GM23338 (cell line): ENCODE results near the gene FASN. TPM values are rescaled to one million over a fixed set of nuclear protein-coding genes. Genes with fewer than 3 reads are reported as not detected.

ENCODE experiments used
- ATAC-seq: fragments of 200-7000 bp; cut with Tn5 transposase; 3 replicates; pipeline ENCODE4 v1.9.1; 2020
- DNase-seq: peaks from one replicate; pipeline ENCODE4 v3.0.0-alpha.2; 2015; ENCODE audit warnings: low spot score
- H2AFZ ChIP-seq: fragments of 200-600 bp; sonication (generic); 2 replicates; pipeline ENCODE4 v1.8.0; 2016; ENCODE audit warnings: antibody characterized with exemption, mild to moderate bottlenecking, moderate library complexity
- H3F3A ChIP-seq: fragments of 200-600 bp; sonication (generic); replicated peaks from 2 replicates; pipeline ENCODE4 v1.8.0; 2017; ENCODE audit warnings: antibody characterized with exemption, mixed run types, low read depth
- H3K27ac ChIP-seq: fragments of 200-600 bp; sonication (generic); 2 replicates; pipeline ENCODE4 v1.6.1; 2016; ENCODE audit warnings: low read depth
- H3K27me3 ChIP-seq: fragments of 200-600 bp; sonication (generic); 2 replicates; pipeline ENCODE4 v1.8.0; 2016; ENCODE audit warnings: mild to moderate bottlenecking, mixed run types, moderate library complexity; ENCODE audit not compliant: insufficient read depth
- H3K36me3 ChIP-seq: fragments of 200-600 bp; sonication (generic); 2 replicates; pipeline ENCODE4 v1.8.0; 2016; ENCODE audit warnings: mild to moderate bottlenecking; ENCODE audit not compliant: insufficient read depth
- H3K4me1 ChIP-seq: fragments of 200-600 bp; sonication (generic); 2 replicates; pipeline ENCODE4 v1.8.0; 2016; ENCODE audit warnings: mild to moderate bottlenecking, moderate library complexity; ENCODE audit not compliant: insufficient read depth
- H3K4me2 ChIP-seq: fragments of 200-600 bp; sonication (generic); 2 replicates; pipeline ENCODE4 v1.7.1; 2017; ENCODE audit warnings: mixed run types
- H3K4me3 ChIP-seq: fragments of 200-600 bp; sonication (generic); 2 replicates; pipeline ENCODE4 v1.6.1; 2016; ENCODE audit warnings: mixed run types
- H3K79me2 ChIP-seq: fragments of 200-600 bp; sonication (generic); replicated peaks from 2 replicates; pipeline ENCODE4 v1.8.0; 2017; ENCODE audit warnings: mild to moderate bottlenecking; ENCODE audit not compliant: insufficient read depth
- H3K9me2 ChIP-seq: fragments of 200-600 bp; sonication (generic); 2 replicates; pipeline ENCODE4 v1.8.0; 2017; ENCODE audit not compliant: insufficient read depth
- H4K20me1 ChIP-seq: fragments of 200-600 bp; sonication (generic); replicated peaks from 2 replicates; pipeline ENCODE4 v1.8.0; 2017; ENCODE audit warnings: mild to moderate bottlenecking; ENCODE audit not compliant: insufficient read depth
- H3K27ac Mint-ChIP-seq: 2 replicates; pipeline ENCODE4 v1.8.0; 2020; ENCODE audit warnings: inconsistent platforms, mild to moderate bottlenecking, moderate library complexity, mixed read lengths
- H3K27me3 Mint-ChIP-seq: 3 replicates; pipeline ENCODE4 v1.8.0; 2022; ENCODE audit warnings: low read depth, mild to moderate bottlenecking, moderate library complexity, mixed read lengths, inconsistent platforms; ENCODE audit not compliant: insufficient read depth, poor library complexity
- H3K36me3 Mint-ChIP-seq: 3 replicates; pipeline ENCODE4 v1.8.0; 2021; ENCODE audit warnings: low read depth, mild to moderate bottlenecking, inconsistent platforms, moderate library complexity, mixed read lengths
- H3K4me1 Mint-ChIP-seq: 3 replicates; pipeline ENCODE4 v1.8.0; 2020; ENCODE audit warnings: mild to moderate bottlenecking, inconsistent platforms, mixed read lengths
- H3K4me3 Mint-ChIP-seq: 3 replicates; pipeline ENCODE4 v1.8.0; 2021; ENCODE audit warnings: moderate library complexity, mild to moderate bottlenecking, inconsistent platforms, mixed read lengths
- H3K9me3 Mint-ChIP-seq: 3 replicates; pipeline ENCODE4 v1.8.0; 2020; ENCODE audit warnings: moderate library complexity, mild to moderate bottlenecking, inconsistent platforms, mixed read lengths
- CREB1 ChIP-seq: fragments of 250-450 bp; sonication (Bioruptor Pico); IDR thresholded peaks from 2 replicates; pipeline ENCODE4 v1.5.0; 2020; ENCODE audit warnings: low read depth, mild to moderate bottlenecking, moderate library complexity
- CTCF ChIP-seq, 2 experiments: fragments of 200-600 bp in 1 of 2; sonication (generic) in 1 of 2; conservative IDR thresholded peaks; 2 replicates each; pipeline versions ENCODE4 v1.5.1 to v1.6.1; 2016 to 2017; ENCODE audit warnings: antibody characterized with exemption in 2 of 2, low read depth in 2 of 2, mild to moderate bottlenecking in 2 of 2, moderate library complexity in 1 of 2
- ETS1 ChIP-seq: IDR thresholded peaks from 2 replicates; pipeline ENCODE4 v1.6.1; 2016; ENCODE audit warnings: antibody characterized with exemption
- EZH2 ChIP-seq: fragments of 200-600 bp; sonication (generic); IDR thresholded peaks from one replicate; pipeline ENCODE4 v1.8.0; 2017; ENCODE audit warnings: antibody characterized with exemption, mild to moderate bottlenecking, low read depth; ENCODE audit not compliant: unreplicated experiment
- EZH2phosphoT487 ChIP-seq: fragments of 200-600 bp; sonication (generic); IDR thresholded peaks from one replicate; pipeline ENCODE4 v1.8.1; 2018; ENCODE audit warnings: antibody characterized with exemption; ENCODE audit not compliant: unreplicated experiment
- JUNB ChIP-seq: IDR thresholded peaks from one replicate; pipeline ENCODE4 v1.6.1; 2016; ENCODE audit warnings: antibody characterized with exemption; ENCODE audit not compliant: unreplicated experiment
- NANOG ChIP-seq: IDR thresholded peaks from 2 replicates; pipeline ENCODE4 v1.6.1; 2016; ENCODE audit warnings: antibody characterized with exemption, borderline replicate concordance
- POLR2AphosphoS5 ChIP-seq: IDR thresholded peaks from 2 replicates; pipeline ENCODE4 v1.6.1; 2016; ENCODE audit warnings: antibody characterized with exemption, low read depth
- REST ChIP-seq: IDR thresholded peaks from one replicate; pipeline ENCODE4 v1.6.1; 2018; ENCODE audit warnings: antibody characterized with exemption; ENCODE audit not compliant: unreplicated experiment
- STAT1 ChIP-seq: IDR thresholded peaks from one replicate; pipeline ENCODE4 v1.6.1; 2016; ENCODE audit warnings: antibody characterized with exemption; ENCODE audit not compliant: unreplicated experiment
- ZNF114 ChIP-seq: fragments of 250-450 bp; sonication (Bioruptor Pico); IDR thresholded peaks from 2 replicates; pipeline ENCODE4 v1.5.0; 2020; ENCODE audit warnings: mild to moderate bottlenecking, moderate library complexity
- ZNF331 ChIP-seq: fragments of 250-450 bp; sonication (Bioruptor Pico); IDR thresholded peaks from 2 replicates; pipeline ENCODE4 v1.5.0; 2020; ENCODE audit warnings: low read depth, mild to moderate bottlenecking, moderate library complexity
- ZNF462 ChIP-seq: fragments of 250-450 bp; sonication (Bioruptor Pico); IDR thresholded peaks from 2 replicates; pipeline ENCODE4 v1.5.0; 2020; ENCODE audit warnings: mild to moderate bottlenecking, moderate library complexity
- polyA plus RNA-seq: library from polyadenylated mRNA; unstranded; fragments of >200 nt; fragmentation: Nextera tagmentation; extraction: Ambion mirVana; gene quantifications from 2 replicates; pipeline ENCODE4 v1.2.1, GENCODE V29; 2016
- total RNA-seq: library from RNA; depleted of rRNA; stranded (reverse); fragments of >200 nt; shearing (Covaris generic); gene quantifications from 2 replicates; pipeline ENCODE4 v1.2.3, GENCODE V29; 2014

FASN gene
- total and polyA plus RNA-seq, 2 experiments from 2014 or later, result 120 to 849 TPM

- Histone ChIP-seq H3K79me2 (no peaks in the 10 kb centered on the region), H3K27me3 (no peaks in the 10 kb centered on the region), H3K27ac (no peak overlapping the region), H3K4me1 (no peaks in the 10 kb centered on the region), H4K20me1 (no peaks in the 10 kb centered on the region), H3K36me3 (no peaks in the 10 kb centered on the region), H3F3A (no peaks in the 10 kb centered on the region), H3K9me2 (no peaks in the 10 kb centered on the region), H2AFZ (no peak overlapping the region), H3K4me2 (no peak overlapping the region), H3K4me3 (no peak overlapping the region)
- ATAC-seq (no peak), DNase-seq (no peak)
- no peaks in the 10 kb centered on the region for H3K9me3 Mint-ChIP-seq
- peaks cover 8% of the 10 kb centered on the region for H3K4me1 Mint-ChIP-seq
- peaks cover 4% of the 10 kb centered on the region for H3K27me3 Mint-ChIP-seq
- H3K4me3 Mint-ChIP-seq, result no peak overlapping the region
- TF ChIP-seq POLR2AphosphoS5 (no peak), REST (no peak), ZNF114 (CRISPR knock-in tag) (no peak), ETS1 (no peak), EZH2phosphoT487 (no peak), EZH2 (no peak), ZNF462 (CRISPR knock-in tag) (no peak), JUNB (no peak), STAT1 (no peak), ZNF331 (no peak), CTCF (conservative IDR thresholded peaks at IDR 0.05; ENCODE audit: low read depth in 2 of 2) (no peak), NANOG (no peak), CREB1 (no peak)
- H3K27ac Mint-ChIP-seq, result no peak overlapping the region
- H3K36me3 Mint-ChIP-seq, result peaks cover 3% of the 10 kb centered on the region; the same call in 1 of the 3 replicates
Measured at GRCh38 chr17:82124101-82124500, 26.1 kb upstream of the FASN start.
